WERI-Rb-1 (cell line): ENCODE results near the gene CD79A.

Experiments
- DNase-seq: peaks from one replicate; pipeline ENCODE4 v3.0.0-alpha.2; 2020
- H3K27ac ChIP-seq: fragments of 250-450 bp; sonication (Bioruptor Pico); 2 replicates; pipeline ENCODE4 v1.5.1; 2020; ENCODE audit warnings: mild to moderate bottlenecking, moderate library complexity
- H3K27me3 ChIP-seq: fragments of 250-450 bp; sonication (Bioruptor Pico); 2 replicates; pipeline ENCODE4 v1.5.1; 2021; ENCODE audit warnings: mild to moderate bottlenecking, low read depth, moderate library complexity; ENCODE audit not compliant: insufficient read depth, severe bottlenecking
- H3K36me3 ChIP-seq: fragments of 250-450 bp; sonication (Bioruptor Pico); 2 replicates; pipeline ENCODE4 v1.5.1; 2020; ENCODE audit warnings: mild to moderate bottlenecking, moderate library complexity
- H3K4me3 ChIP-seq: 2 replicates; pipeline ENCODE4 v1.5.1; 2011; ENCODE audit warnings: low read depth, mild to moderate bottlenecking, control low read depth, low read length
- H3K9me3 ChIP-seq: fragments of 250-450 bp; sonication (Bioruptor Pico); 2 replicates; pipeline ENCODE4 v1.5.1; 2021; ENCODE audit warnings: mild to moderate bottlenecking, moderate library complexity; ENCODE audit not compliant: severe bottlenecking
- CTCF ChIP-seq: IDR thresholded peaks from 2 replicates; pipeline ENCODE4 v1.5.1; 2011; ENCODE audit warnings: low read depth, mild to moderate bottlenecking, control low read depth, inconsistent platforms, low read length

The CD79A gene

DNA sequence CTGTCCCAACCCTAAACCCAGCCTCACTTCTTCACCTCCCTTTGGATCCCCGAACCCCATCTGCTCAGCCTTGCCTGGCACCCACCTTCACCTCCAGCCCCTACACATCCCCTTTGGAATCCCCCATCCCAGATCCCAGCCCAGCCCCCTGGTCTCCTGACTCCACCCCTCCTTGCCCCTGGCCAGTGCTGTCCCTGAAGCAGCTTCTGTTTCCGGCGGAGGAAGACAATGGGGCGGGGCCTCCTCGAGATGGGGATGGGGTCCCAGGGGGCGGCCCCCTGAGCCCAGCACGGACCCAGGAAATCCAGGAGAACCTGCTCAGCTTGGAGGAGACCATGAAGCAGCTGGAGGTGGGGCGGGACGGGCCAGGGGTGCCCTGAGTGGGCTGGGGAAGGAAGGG is 29.2 kb downstream of the CD79A start:
- Histone ChIP-seq H3K27ac (no peak overlapping the region), H3K9me3 (no peaks in the 10 kb centered on the region), H3K27me3 (no peaks in the 10 kb centered on the region), H3K36me3 (peaks cover 31% of the 10 kb centered on the region), H3K4me3 (no peak overlapping the region)
- no peak for TF ChIP-seq CTCF
- DNase-seq = no peak

- TF ChIP-seq CTCF = no peak
- no peak overlapping the region for H3K27ac ChIP-seq
- no peak for DNase-seq
- no peaks in the 10 kb centered on the region for H3K9me3 ChIP-seq
- H3K4me3 ChIP-seq = no peak overlapping the region
- H3K27me3 ChIP-seq = peaks cover 6% of the 10 kb centered on the region
- peaks cover 24% of the 10 kb centered on the region for H3K36me3 ChIP-seq
Measured at GRCh38 chr19:41906916-41907680, 30.0 kb downstream of the CD79A start.

DNA sequence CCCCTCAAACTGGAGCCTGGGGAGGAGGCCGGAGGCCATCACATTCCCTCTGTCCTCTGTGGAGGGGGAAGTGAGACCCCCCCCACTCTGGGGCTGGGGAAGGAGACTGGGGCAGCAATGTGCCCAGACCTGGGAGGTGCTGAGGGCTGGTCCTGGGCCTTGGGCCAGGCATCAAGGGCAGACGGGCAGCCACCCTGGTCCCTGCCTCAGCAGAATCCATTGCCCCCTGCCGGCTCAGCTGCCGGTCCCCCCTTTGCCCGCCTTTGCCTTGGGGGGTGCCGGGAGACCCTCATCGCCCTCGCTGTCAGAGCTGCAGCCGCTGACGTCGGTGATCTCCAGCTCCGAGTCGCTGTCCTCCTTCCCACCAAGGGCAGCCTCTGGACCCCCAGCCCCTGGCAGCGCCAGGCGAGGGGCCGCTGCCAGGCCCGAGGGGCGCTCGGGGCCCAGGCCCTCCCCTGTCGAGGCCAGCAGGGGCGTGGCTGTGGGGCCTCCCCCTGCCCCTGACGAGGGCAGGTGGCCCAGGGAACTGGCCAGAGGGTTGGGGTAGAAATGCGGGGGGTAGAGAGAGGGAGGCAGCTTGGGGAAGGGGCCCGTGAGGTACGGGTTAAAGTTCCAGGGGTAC is 31.0 kb downstream of the CD79A start:
- H3K27me3 ChIP-seq = peaks cover 16% of the 10 kb centered on the region
- H3K27ac ChIP-seq = no peak overlapping the region
- DNase-seq = no peak
- TF ChIP-seq CTCF = no peak
- no peak overlapping the region for H3K4me3 ChIP-seq
- H3K9me3 ChIP-seq = no peaks in the 10 kb centered on the region
- H3K36me3 ChIP-seq = peaks cover 19% of the 10 kb centered on the region

GRCh38 chr19:41908724-41909464 is 31.8 kb downstream of the CD79A start:
- Histone ChIP-seq H3K27ac (no peak overlapping the region), H3K27me3 (peaks cover 24% of the 10 kb centered on the region), H3K4me3 (no peak overlapping the region), H3K9me3 (no peaks in the 10 kb centered on the region), H3K36me3 (peaks cover 15% of the 10 kb centered on the region)
- no peak for TF ChIP-seq CTCF
- DNase-seq = no peak

DNA sequence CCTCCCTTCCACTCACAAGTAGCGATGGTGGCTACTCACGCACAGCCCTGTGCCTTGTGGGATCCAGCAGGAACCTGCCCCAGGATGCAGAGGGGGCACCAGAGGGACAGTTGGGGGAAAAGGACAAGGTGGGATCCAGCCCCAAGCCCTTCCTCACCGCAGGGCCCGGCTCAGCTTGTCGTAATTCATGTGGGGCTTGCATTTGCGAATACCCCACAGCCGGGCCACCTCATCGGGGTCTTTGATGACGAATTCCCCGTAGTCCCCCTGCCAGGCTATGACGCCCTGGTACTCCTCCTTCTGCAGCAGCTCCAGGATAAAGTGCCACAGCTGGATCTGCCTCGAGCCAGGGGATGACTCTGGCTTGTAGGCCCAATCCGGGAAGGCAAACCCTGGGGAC is 32.6 kb downstream of the CD79A start:
- Histone ChIP-seq H3K36me3 (peaks cover 8% of the 10 kb centered on the region), H3K27me3 (peaks cover 28% of the 10 kb centered on the region), H3K4me3 (no peak overlapping the region), H3K9me3 (no peaks in the 10 kb centered on the region), H3K27ac (no peak overlapping the region)
- DNase-seq = no peak
- TF ChIP-seq CTCF = no peak
